ENCODE measurements around the gene GALNT1.

GALNT1 gene

DNA sequence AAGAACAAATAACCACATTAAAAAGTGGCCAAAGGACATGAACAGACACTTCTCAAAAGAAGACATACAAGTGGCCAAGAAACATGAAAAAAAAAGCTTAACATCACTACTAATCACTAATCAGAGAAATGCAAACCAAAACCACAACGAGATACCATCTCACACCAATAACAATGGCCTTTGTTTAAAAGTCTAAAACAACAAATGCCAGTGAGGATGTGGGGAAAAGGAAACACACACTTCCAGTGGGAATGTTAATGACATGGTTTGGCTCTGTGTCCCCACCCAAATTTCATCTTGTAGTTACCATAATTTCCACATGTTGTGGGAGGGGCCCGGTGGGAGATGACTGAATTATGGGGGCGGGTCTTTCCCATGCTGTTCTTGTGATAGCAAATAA is 147.1 kb downstream of the GALNT1 start:
- DNase-seq: no peak

DNA sequence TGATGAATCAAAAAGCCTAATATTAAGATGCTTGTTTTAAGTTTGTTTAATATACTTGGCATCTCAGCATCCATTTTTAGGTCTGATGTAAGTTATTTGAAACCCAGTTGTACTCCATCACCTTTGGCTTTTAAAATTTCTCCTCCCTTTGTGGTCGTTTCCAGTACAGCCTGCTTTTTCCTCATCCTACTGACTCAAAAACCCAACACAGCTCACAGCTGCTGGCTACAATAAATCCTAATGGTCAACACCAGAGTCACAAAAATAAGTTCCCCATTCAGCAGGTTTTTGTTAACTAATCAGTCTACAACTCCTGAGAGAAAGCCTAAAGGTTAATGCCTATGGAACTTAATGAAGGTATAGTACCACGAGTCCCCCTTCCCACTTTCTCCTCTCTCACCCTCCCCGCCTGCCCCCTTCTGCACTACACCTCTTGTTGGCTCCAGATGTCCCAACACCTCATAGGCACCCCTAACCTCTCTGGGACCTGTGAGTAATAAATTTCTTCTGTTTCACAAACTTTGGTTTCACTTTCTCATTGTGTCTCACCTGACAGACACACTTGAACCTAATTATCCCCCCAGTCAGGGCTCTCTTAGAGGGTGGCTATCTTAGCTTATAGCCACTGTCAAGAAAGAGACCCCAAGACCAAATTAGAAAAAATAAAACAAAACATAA is 148.6 kb downstream of the GALNT1 start:
- no peak for DNase-seq

DNA sequence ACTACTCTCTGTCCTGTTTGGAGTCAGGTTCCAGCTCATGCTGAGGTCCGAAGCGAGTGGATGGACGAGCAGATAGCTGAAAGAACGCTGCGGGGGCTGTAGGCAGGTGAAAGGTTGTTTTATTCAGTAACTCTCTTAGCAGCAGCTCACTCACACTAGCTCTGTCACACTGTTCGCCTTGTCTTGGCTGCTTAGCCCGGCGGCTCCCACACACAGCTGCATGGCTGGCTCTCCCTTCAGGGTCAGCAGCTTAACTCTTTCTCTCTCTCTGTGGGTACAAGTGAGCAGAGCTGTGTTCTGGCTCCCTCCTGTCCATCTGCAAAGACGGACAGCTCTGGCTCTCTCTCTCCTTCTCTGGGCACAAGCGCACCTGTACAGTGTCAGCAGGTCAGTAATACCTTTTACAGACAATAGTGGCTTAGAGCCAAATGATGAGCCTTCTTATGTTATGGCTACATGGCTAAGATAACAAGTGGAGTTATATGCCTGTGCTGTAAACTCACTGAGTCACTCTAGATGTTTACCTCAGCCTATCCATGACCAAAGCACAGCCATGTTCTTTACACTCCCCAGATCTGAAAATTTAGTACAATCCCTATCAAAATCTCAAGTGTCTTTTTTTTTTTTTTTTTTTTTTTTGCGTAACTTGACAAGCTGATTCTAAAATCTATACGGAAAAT is 149.3 kb downstream of the GALNT1 start:
- DNase-seq: no peak

DNA sequence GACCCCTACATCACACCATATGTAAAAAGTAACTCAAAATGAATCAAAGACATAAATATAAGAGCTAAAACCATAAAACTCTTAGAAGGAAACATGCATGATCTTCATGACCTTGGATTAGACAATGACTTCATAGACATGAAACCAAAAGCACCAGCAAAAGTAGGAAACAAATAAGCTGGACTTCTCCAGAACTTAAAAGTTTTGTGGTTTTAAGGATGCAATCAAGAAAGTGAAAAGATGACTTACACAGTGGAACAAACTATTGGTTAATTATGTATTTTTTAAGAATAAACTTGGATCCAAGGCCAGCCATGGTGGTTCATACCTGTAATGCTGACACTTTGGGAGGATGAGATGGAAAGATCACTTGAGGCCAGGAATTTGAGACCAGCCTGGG is 150.2 kb downstream of the GALNT1 start:
- DNase-seq: no peak

DNA sequence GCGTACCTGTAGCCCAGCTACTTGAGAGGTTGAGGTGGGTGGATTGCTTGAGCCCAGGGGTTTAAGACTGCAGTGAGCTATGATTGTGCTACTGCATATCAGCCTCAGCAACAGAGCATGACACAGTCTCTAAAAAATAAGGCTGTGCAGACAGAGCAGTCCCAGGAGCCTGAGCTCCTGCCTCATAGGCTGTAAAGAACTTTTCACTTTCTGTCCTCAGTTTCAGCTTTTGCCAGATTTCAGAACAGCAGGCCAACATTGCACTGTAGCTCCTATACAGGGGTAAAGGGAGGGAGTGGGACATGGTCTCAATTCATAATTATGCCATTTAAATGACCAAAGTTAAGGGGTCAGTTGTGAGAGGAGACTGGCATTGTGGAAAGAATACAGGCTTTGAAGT is 150.6 kb downstream of the GALNT1 start:
- no peak for DNase-seq

DNA sequence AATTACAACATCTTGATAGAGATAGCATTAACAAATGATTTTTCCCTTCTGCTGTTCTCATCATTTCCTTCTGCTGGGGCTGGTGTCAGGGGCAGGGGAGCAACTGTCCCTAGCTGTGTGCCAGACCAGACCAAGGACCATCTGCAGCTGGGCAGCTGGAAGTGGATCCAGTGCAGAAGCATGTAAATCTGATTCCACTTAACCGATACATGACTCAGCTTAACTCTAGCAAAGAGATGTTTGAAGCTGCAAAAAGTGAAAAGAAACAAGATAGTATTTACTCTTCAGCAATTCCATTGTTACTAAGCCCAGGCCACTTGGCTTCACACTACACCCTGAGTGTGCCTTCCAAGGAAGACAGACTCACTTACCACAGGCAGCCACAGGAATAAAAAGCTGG is 151.1 kb downstream of the GALNT1 start:
- no peak for DNase-seq

DNA sequence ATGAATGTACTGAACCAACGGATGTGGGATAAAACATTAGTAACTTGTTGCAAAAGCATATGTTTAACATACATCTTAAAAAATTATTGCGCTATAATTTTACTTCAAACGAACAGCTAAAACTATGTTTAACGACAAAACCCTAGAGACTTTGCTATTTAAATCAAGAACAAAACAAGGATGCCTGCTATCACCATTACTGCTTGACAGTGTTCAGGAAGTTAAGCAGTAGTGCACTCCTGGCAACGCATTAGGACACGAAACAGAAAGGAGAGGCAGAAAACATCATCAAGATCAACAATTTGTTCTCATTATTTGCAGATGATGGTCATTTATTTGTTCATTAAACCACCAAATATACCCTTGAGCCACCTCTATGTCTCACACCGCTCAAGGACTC is 151.9 kb downstream of the GALNT1 start:
- no peak for DNase-seq

DNA sequence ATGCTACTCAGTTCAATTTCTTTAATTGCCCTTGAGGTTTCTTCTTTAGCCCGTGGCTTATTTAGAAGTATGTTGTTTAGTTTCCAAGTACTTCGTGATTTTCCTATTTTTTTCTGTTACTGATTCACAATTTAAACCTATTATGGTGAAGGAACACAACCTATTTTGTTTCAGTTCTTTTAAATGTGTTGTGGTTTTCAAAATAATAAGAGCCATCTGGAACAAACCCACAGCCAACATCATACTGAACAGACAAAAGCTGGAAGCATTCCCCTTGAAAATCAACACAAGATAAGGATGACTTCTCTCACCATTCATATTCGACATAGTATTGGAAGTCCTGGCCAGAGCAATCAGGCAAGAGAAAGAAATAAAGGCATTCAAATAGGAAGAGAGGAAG is 155.2 kb downstream of the GALNT1 start:
- DNase-seq: no peak

DNA sequence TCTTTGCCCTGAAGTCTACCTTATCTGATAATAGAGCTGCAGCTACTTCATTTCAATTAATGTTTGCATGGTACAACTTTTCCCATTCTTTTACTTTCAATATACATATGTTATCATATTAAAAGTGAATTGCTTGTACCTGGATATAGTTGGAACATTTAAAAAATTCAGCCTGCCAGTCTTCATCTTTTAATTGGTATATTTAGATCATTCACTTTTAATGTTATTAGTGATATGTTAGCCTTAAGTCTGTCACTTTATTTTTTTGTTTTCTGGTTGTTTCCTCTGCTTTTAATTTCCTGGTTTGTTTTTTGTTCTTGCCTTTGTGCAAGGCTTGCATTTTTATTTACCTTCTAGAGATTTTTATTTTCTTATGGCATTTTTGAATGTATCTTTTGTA is 158.2 kb downstream of the GALNT1 start:
- DNase-seq: no peak

DNA sequence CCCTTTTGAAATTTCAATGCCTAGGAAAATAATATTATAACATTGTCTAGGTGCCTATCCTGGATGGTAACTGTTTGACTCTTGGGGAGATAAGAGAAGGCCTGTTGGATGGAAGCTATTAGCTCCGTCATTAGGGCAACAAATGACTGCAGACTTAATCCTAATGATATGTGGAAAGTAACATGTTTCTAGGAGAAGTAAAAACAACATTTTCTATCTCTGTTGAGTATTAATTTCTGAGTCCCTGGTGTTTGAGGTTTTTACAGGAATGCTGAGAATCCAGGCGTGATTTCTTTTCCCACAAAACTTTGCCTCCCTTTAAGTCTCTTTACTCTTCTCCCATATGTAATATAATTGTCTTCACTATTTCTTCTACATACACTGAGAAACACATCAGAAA is 159.1 kb downstream of the GALNT1 start:
- DNase-seq: no peak

DNA sequence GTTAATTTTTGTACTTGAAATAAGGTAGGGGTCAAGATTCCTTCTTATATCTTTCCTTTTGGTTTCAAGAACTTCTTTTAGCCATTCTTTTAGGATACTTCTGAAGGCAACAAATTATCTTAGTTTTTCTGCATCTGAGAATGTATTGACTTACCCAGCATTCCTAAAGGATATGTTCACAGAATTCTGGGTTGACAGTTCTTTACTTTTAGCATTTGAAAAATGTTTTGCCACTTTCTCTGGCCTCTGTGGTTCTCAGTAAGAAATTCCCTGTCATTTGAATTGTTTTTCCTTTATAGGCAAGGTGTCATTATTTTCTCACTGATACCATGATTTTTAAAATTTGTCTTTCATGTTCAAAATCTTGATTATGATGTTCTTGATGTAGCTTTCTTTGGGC is 162.4 kb downstream of the GALNT1 start:
- no peak for DNase-seq

DNA sequence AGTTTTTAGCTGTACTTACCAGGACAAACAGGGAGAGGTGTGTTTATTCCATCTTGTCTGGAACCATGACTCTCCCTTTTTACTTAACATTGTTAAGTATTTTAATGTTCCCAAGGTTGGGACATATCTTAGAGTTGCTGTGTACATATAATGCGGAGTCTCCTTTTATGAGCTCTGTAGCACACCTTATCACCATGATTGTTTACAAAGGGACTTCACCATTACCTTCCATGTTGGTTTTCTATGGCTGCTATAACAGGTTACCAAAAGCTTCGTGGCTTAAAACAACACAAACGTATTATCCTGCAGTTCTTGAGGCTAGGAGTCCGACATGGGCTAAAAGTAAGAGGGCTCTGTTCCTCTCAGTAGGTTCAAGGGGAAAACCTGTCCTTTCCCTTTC is 164.3 kb downstream of the GALNT1 start:
- DNase-seq: no peak

DNA sequence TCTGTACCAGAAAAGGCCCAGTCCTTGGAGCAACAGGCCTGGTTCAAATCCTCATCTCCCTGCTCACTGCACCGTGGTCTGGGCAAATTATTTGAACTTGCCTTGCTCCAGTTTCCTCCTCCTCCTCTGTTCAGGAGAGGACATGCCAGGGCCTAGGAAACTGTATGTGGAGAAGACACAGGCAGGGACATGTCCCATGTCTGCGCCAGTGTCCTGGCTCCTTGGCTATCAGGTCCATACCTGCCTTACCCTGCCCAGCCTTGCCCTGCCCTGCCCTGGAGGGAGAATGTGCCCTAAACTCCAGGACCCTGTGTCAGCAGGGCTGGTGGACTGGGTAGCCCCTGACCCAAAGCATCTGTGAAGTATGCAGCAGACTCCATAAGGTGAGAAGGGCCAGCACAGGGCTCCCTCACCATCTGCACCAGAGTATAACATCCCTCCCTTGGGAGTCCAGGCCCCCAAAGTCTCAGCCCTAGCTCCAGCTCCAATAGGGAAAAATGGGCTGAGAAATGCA is 165.3 kb downstream of the GALNT1 start:
- no peak for DNase-seq

DNA sequence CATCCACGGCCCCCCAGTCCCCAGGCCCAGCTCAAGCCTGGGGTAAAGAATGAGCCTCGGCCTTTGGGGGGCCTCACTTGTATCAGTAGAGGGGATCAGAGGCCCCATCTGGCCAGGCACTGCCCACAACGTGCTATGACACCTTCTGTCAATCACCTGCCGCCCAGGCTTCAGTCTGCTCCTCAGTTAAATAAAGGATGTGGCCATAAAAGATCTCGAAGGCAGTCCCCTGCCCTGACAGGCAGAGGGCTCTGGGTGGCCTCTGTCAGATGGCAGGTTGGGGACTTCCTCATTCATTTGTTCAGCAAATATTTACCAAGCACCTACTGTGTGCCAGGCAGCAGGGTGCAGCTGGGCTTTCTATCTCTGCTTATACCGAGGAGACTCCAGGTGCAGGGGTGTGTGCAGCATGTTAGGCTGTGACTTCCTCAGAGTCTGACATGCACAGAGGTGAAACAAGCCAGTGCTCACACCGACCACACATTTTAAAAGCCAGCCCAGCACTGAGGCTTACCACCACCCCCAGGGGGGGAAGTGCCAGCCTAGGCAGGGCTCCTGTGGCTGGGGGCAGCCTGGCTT is 166.4 kb downstream of the GALNT1 start:
- DNase-seq: no peak

DNA sequence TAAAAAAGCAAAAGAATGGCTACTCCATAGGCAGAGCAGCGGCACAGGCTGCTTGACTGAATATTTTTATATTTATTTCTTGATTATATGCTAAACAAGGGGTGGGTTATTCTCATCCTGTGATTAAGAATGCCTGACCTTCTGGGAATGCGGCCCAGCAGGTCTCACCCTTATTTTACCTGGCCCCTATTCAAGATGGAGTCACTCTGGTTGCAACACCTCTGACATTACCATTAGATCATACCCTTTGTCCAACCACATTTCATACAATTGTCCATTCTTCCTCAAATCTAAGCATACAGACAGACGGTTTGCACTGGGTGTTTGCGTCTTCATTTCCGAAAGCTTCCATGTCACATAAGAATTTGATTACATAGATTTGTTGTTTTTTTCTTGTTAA is 168.2 kb downstream of the GALNT1 start:
- no peak for DNase-seq

DNA sequence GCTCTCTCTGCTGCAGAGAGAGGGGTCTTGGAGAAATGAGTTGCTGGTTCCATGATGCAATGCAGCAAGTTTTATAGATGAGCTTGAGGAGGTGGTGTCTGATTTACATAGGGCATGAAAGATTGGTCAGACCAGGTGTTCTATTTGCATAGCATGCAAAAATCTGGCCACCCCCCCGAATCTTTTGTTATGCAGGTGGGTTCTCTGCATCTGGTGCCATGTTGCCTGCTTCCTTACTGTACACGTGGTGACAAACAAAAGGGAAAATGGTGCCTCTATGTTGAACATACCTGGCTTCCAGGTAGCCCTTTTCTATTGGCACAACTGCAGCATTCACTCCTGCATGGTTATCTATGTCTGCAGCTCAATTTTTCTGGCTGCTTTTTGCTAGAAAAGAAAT is 169.4 kb downstream of the GALNT1 start:
- DNase-seq: no peak

DNA sequence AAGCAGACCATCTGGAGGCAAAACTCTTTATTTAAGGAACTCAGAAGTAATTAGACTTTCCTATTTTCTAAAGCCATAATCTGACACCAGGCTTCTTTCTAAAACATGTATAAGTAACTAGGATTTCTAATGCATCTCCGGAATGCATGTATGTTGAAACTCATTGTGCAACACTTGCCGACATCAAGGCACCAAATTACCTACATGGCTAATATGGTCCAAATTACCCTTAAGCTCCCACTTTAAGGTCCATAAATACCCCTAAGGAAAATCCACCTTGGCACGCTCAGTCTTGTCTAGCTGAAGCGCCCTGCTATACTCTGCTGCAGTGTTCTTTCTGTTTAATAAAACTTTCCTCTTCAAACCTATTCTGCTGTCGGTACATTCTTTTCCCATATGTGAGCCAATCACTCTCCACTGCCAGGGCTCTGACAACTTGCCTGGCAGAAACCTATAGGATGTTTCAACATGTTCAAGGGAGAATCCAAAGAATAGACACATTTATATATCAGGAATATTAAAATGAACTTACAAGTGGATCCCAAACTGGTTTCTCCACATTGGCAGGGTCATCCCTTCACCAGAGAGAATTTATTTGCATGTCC is 171.9 kb downstream of the GALNT1 start:
- DNase-seq: no peak

DNA sequence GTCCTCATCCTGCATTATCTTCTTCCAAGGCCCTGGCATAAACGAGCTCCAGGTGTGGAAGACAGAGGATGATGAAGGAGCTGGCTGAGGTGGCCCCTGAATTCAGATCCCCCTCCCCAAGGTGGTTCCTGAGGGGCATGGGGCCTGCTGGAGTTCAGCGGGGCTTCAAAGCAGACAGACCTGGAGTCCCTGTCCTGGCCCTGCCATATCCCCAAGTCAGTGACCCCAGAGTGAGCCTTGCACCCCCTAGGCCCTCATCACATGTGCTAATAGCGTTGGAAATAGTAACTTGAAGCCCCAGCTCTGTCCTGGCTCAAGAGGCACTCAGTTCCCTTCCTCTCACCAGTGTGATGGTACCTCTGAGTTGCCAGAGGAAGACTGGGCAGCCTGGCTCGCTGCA is 172.9 kb downstream of the GALNT1 start:
- DNase-seq: no peak

DNA sequence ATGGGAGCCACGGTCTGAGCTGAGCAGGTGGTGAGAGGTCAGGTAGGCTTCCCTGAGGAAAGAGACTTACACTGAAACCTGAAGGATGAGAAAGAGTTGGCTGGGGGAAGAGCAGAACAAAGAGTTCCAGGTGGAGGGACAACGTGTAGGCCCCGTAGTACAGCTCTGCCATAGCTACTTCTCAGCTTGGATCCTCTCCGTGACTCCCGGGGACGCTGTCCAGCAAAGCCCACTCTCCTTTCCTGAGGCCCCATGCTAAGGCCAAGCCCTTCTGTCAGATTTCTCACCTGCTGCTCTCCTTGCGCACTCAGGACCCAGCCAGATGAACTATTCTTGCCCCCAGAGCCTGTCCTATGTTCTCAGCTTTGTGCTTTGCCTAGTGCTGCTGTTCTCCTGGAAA is 173.8 kb downstream of the GALNT1 start:
- DNase-seq: no peak

DNA sequence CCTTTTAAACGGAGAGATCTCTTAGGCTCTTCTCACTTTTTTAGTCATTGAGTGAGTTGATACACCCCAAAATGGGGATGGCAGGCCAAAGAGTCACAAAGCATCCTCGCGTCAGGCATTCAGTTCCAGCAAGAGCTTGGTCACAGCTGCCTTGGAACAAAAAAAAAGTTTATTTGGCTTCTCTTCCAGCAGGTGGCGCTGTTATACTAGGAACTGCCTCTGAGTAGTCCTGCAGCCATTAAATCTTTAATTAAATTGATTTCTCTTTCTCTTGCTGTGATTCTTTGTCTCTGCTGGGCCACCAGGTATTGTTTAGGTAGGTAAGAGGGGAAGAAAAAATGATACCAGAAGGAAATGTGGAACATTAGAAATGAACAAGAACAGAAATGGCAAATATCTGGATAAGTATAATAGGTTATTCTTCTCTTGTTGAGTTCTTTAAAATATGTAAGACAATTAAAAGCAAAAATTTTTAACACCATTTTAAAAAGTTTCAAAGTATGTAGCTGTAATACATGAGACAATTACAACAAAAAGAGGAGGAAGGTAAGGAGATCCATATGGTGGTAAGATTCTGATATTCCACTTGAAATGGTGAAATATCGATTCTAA is 175.1 kb downstream of the GALNT1 start:
- peak; percentile 63 for DNase-seq

Data from stimulated activated CD8-positive, alpha-beta memory T cell treated with anti-CD3 and anti-CD28 coated beads, Interleukin-4, amount 100 ng/mL, for 48 hours (primary cell).